MM.1S (cell line): ENCODE measurements around the gene EXOC5.

Experiments
- EZH2 ChIP-seq: fragments of 300-600 bp; sonication (generic); optimal IDR thresholded peaks from 2 replicates; pipeline ENCODE3; 2017; ENCODE audit warnings: low read depth, mild to moderate bottlenecking, antibody characterized with exemption, low read length, mixed read lengths
- EZH2phosphoT487 ChIP-seq: fragments of 300-600 bp; sonication (generic); IDR thresholded peaks from 2 replicates; pipeline ENCODE4 v1.6.1; 2018; ENCODE audit warnings: antibody characterized with exemption, low read length
- TF ChIP-seq, protein P1 (sequence below): fragments of 300-600 bp; sonication (generic); IDR thresholded peaks from 2 replicates; pipeline ENCODE4 v1.5.1; 2016; ENCODE audit warnings: antibody characterized with exemption, low read length, mixed read lengths

DNA sequence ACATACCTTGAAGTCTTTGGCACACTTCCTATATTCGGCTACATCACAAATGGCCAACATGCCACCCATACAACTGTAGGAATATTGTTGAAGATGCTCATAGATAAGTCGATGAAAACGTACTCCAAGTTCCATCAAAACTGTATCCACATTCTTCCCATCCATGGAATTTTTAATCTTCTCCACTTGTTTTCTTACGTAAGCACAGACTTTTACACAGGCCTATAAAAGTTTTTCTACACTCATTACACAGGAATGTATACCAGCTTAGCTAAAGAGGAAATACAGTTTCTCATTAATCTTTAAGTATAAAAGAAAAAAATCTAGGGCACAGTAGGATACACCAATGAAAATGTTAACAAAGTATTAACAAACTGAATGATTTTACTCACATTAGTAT is 59.1 kb downstream of the EXOC5 start:
- TF ChIP-seq, protein P1, sequence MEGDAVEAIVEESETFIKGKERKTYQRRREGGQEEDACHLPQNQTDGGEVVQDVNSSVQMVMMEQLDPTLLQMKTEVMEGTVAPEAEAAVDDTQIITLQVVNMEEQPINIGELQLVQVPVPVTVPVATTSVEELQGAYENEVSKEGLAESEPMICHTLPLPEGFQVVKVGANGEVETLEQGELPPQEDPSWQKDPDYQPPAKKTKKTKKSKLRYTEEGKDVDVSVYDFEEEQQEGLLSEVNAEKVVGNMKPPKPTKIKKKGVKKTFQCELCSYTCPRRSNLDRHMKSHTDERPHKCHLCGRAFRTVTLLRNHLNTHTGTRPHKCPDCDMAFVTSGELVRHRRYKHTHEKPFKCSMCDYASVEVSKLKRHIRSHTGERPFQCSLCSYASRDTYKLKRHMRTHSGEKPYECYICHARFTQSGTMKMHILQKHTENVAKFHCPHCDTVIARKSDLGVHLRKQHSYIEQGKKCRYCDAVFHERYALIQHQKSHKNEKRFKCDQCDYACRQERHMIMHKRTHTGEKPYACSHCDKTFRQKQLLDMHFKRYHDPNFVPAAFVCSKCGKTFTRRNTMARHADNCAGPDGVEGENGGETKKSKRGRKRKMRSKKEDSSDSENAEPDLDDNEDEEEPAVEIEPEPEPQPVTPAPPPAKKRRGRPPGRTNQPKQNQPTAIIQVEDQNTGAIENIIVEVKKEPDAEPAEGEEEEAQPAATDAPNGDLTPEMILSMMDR = no peak
- TF ChIP-seq EZH2 = no peak
- TF ChIP-seq EZH2phosphoT487 = no peak
